Measurements from ENCODE around the gene SREK1. TPM values are rescaled to one million over a fixed set of nuclear protein-coding genes. Genes with fewer than 3 reads are reported as not detected.
A peak's percentile ranks its signal among the peaks of the same experiment; 100 is the strongest.

The SREK1 gene
- total RNA-seq, 1 experiment from 2014 or later, result 65.6 TPM

DNA sequence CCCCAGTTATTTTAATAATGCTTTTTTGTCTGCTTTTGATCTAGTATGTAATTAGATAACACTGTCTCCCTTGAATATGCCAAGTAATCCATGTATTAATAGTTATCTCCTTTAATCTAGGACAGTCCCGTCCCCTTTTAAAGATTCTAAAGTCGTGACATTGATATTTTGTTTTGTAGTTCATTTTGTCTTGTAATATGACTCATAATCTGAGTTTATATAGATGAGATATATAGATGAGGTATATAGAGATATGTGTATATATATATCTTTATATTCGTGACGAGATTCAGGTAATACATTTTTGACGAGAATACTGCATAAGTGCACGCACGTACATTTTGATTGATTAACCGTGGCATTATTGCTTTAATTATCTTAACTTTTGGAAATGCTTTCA lies 1.6 kb downstream of the SREK1 start:
- ChIA-PET RAD21 (ENCODE audit: low non-redundant PET in 1 of 2, low total read pairs in 2 of 2, uncharacterized antibody in 2 of 2, unreplicated experiment in 2 of 2) (no interaction called here), CTCF (no interaction called here), POLR2A (no interaction called here)
- ATAC-seq (no peak), DNase-seq (ENCODE audit: low read depth, low spot score) (no peak)
- no TSS peak for BruUV-seq (replicated peaks)
- peak overlapping the region; percentile 81 for H3K9ac ChIP-seq (ENCODE audit: low read length)
- H3K4me3 ChIP-seq (replicated peaks in 1 of 2; ENCODE audit: low read depth in 1 of 2, low read length in 2 of 2), result peak overlapping the region; percentile 74 to 84
- no peaks in the 10 kb centered on the region for H3K9me2 ChIP-seq (ENCODE audit: insufficient read depth)
- intact Hi-C loops (cut with micrococcal nuclease), result loop anchor here (2.0 kb wide), 2 partner anchors 219 to 423 kb away; partner anchors contain the start of genes ERBIN, NLN and SGTB
- peaks cover 0 to 9% of the 10 kb centered on the region in 2 experiments; a peak in 1 of 4 replicates for H3K36me3 ChIP-seq (ENCODE audit: control insufficient read depth in 1 of 2, insufficient read depth in 2 of 2, low read length in 2 of 2)
- H2AFZ ChIP-seq (ENCODE audit: low read depth, low read length, poor library complexity, severe bottlenecking), result no peak overlapping the region
- H4K20me1 ChIP-seq (ENCODE audit: insufficient read depth), result peaks cover 19% of the 10 kb centered on the region; the same call in 1 of the 2 replicates
- TF ChIP-seq EZH2phosphoT487 (IDR thresholded peaks at IDR 0.05; ENCODE audit: borderline replicate concordance), result no peak
- TF ChIP-seq, protein P1, sequence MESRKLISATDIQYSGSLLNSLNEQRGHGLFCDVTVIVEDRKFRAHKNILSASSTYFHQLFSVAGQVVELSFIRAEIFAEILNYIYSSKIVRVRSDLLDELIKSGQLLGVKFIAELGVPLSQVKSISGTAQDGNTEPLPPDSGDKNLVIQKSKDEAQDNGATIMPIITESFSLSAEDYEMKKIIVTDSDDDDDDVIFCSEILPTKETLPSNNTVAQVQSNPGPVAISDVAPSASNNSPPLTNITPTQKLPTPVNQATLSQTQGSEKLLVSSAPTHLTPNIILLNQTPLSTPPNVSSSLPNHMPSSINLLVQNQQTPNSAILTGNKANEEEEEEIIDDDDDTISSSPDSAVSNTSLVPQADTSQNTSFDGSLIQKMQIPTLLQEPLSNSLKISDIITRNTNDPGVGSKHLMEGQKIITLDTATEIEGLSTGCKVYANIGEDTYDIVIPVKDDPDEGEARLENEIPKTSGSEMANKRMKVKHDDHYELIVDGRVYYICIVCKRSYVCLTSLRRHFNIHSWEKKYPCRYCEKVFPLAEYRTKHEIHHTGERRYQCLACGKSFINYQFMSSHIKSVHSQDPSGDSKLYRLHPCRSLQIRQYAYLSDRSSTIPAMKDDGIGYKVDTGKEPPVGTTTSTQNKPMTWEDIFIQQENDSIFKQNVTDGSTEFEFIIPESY (IDR thresholded peaks at IDR 0.05; ENCODE audit: extremely low read depth, insufficient replicate concordance, low read length), result no peak
- no peak for TF ChIP-seq ZFX (IDR thresholded peaks at IDR 0.05)
- no peak for TF ChIP-seq TCF7L2 (IDR thresholded peaks at IDR 0.05; ENCODE audit: borderline replicate concordance, extremely low read depth, insufficient read depth, insufficient read length)
- no peak for TF ChIP-seq CTCF (IDR thresholded peaks at IDR 0.05 in 2 of 3, conservative IDR thresholded peaks at IDR 0.05 in 1 of 3; ENCODE audit: borderline replicate concordance in 1 of 3, insufficient read depth in 1 of 3, low read depth in 2 of 3, low read length in 2 of 3)
- TF ChIP-seq, protein P2, sequence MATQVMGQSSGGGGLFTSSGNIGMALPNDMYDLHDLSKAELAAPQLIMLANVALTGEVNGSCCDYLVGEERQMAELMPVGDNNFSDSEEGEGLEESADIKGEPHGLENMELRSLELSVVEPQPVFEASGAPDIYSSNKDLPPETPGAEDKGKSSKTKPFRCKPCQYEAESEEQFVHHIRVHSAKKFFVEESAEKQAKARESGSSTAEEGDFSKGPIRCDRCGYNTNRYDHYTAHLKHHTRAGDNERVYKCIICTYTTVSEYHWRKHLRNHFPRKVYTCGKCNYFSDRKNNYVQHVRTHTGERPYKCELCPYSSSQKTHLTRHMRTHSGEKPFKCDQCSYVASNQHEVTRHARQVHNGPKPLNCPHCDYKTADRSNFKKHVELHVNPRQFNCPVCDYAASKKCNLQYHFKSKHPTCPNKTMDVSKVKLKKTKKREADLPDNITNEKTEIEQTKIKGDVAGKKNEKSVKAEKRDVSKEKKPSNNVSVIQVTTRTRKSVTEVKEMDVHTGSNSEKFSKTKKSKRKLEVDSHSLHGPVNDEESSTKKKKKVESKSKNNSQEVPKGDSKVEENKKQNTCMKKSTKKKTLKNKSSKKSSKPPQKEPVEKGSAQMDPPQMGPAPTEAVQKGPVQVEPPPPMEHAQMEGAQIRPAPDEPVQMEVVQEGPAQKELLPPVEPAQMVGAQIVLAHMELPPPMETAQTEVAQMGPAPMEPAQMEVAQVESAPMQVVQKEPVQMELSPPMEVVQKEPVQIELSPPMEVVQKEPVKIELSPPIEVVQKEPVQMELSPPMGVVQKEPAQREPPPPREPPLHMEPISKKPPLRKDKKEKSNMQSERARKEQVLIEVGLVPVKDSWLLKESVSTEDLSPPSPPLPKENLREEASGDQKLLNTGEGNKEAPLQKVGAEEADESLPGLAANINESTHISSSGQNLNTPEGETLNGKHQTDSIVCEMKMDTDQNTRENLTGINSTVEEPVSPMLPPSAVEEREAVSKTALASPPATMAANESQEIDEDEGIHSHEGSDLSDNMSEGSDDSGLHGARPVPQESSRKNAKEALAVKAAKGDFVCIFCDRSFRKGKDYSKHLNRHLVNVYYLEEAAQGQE (IDR thresholded peaks at IDR 0.05; ENCODE audit: low read depth), result no peak
- TF ChIP-seq YY1 (IDR thresholded peaks at IDR 0.05; ENCODE audit: extremely low read depth, insufficient replicate concordance, low read depth, low read length), result no peak
- no peak for TF ChIP-seq ATF3 (IDR thresholded peaks at IDR 0.05)
- no peak for TF ChIP-seq POLR2AphosphoS5 (IDR thresholded peaks at IDR 0.05; ENCODE audit: low read depth, low read length)
- TF ChIP-seq MAX (IDR thresholded peaks at IDR 0.05), result no peak
- TF ChIP-seq JUND (IDR thresholded peaks at IDR 0.05), result no peak
- TF ChIP-seq SIN3A (IDR thresholded peaks at IDR 0.05; ENCODE audit: low read depth), result no peak
- no peak for TF ChIP-seq FOSL1 (IDR thresholded peaks at IDR 0.05; ENCODE audit: low read depth)
- peak overlapping the region; percentile 89 for H3K4me2 ChIP-seq (ENCODE audit: low read length)
- H3K79me2 ChIP-seq (ENCODE audit: insufficient read depth, low read length), result peaks cover 63% of the 10 kb centered on the region
- H3K27ac ChIP-seq (ENCODE audit: low read depth, low read length), result peak overlapping the region; percentile 89; the same call in 1 of the 2 replicates
- peaks cover 7 to 19% of the 10 kb centered on the region in 2 experiments; a peak in 3 of 4 replicates for H3K4me1 ChIP-seq (ENCODE audit: control insufficient read depth in 1 of 2, insufficient read depth in 2 of 2, low read length in 2 of 2)
- H3K9me3 ChIP-seq (ENCODE audit: control insufficient read depth in 1 of 2, insufficient read depth in 1 of 2, low read depth in 1 of 2, low read length in 2 of 2), result no peaks in the 10 kb centered on the region
- no peaks in the 10 kb centered on the region for H3K27me3 ChIP-seq (ENCODE audit: insufficient read depth, low read length)
